NCI-H526 treated with DMSO at 0.1 percent for 48 hours (cell line): Measurements from ENCODE around the gene PRTFDC1.
"Not testable (repeated sequence)": the region's sequence is repeated elsewhere in the genome, so short reads cannot be mapped to it uniquely, and the experiment has no call there.

Experiments used
- DNase-seq: peaks from one replicate; lab custom pipeline; 2025; lab: John Stamatoyannopoulos, UW

Gene PRTFDC1, protein sequence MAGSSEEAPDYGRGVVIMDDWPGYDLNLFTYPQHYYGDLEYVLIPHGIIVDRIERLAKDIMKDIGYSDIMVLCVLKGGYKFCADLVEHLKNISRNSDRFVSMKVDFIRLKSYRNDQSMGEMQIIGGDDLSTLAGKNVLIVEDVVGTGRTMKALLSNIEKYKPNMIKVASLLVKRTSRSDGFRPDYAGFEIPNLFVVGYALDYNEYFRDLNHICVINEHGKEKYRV

DNA sequence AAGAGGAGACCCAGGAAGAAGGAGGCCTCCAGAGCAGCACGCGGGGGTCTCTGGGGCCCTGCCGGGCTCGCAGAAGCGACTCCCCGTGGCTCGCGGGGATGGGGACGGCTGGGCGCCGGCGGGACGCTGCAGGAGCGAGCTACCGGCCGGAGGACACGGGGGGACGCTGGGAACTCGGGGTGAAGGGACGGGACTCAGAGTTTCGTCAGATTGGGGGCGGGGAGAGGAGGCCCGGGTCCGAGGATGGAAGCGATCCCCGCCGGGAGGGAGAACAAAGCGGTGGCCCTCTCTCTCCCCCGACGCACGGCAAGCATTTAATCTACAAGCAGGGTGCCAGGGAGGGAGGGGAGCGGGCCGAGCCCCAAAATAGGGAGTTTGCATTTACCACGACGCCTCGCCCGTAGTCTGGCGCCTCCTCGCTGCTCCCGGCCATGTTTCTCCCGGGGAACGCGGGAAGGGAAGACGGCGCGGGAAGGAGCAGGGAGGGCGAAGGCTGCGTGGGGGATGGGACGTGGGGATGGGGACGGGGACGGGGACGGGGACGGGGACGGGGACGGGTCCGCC, at the start of gene PRTFDC1:
Gene PRTFDC1 (minus strand): TSS at position 464 of the 564 bp plus-strand sequence. CDS start 31 bp downstream, at position 433.
- no peak for DNase-seq

DNA sequence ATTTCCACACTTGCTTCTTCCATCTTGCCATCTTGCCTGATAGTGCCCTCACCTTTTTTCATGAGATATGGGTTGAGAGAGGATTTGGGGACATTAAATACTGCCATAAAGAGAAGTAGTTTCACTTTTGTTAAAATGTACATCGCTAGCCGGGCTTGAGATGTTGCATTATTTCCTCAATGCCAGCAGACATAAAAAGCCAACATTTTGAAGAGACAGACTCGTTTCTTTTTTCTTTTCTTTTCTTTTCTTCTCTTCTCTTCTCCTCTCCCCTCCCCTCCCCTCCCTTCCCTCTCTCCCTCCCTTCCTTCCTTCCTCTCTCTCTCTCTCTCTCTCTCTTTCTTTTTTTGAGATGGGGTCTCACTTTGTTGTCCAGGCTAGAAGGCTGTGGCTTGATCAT, 45.6 kb upstream of the PRTFDC1 start:
- DNase-seq: no peak

GRCh38 chr10:24995072-24995471, 42.7 kb upstream of the PRTFDC1 start:
- no peak for DNase-seq

GRCh38 chr10:24993237-24993958, 41.0 kb upstream of the PRTFDC1 start:
- DNase-seq: no peak

- no peak for DNase-seq
These were observed 40.2 kb upstream of the PRTFDC1 start for GRCh38 chr10:24992512-24993133.

DNA sequence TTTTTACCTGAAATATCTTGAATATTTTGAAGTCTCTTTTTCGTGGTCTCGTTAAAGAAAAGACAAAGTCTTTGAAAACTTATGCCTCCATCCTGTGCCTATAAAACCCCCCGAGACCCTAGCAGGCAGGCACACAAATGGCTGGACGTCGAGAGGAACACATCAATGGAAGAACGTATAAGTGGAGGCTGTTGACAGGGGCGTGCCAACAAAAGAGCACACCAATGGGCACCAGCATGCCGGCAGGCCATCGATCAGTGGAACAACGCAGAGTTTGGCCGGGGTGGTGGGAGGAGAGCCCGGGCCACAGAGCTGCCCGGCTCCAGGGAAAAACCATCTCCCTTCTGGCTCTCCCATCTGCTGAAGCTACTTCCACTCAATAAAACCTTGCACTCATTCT, 38.9 kb upstream of the PRTFDC1 start:
- no peak for DNase-seq

DNA sequence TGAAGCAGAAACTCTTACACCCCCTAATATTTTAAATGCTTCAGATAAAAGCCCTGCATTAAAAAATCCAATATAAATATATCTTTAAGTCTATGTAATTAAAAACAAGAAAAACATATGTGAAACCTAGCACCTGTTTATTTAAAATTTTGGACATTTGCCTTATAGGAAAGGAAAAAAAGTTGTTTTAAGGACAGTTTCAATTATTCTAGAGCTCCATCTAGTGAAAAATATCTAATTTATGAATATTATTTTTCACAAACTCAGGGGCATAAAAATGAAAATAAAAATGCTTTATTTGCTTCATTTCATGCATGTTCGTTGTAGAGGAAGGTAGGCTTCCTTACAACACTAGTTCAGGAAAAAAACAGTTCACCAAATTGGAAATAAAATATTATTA, 37.5 kb upstream of the PRTFDC1 start:
- DNase-seq: no peak

- no peak for DNase-seq
These were observed 36.6 kb upstream of the PRTFDC1 start for GRCh38 chr10:24988831-24989640.

GRCh38 chr10:24984906-24985305, 32.5 kb upstream of the PRTFDC1 start:
- DNase-seq: no peak

DNA sequence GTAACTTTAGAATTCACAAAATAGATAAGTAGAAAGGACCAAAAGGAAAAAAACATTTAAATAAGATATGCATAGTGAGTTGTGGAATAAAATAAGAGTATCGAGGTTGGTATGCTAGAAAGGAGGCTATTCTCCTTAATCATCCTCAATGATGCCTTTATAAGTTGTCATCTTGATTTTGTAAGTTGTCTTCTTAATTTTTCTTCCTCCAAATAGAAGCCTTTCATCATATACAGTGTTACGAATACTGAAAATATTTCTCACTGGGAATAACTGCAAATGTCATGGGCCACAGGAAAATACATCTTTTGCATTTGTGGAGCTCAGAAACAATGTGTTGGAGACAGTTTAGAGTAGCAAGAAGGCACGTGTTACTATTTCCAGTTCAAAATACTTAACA, 31.5 kb upstream of the PRTFDC1 start:
- DNase-seq: no peak

DNA sequence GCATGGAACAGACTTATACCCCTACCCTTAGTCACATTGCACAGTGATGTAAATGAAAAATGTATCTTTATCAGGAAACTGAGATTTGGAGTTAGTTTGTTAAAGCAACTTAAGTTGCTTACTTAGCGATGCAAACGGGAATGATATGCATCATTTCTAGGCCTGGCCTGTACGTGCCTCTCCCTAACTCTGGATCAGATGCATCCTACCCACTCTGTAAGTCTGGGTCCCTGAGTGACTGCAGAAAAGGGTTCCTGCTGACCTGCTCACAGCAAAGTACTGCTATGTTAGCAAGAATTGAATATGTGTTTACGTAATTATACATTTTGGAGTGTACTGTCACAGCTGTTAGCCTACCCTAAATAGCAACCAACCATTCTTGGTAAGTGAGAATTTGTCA, 30.7 kb upstream of the PRTFDC1 start:
- no peak for DNase-seq

GRCh38 chr10:24982319-24983112, 30.1 kb upstream of the PRTFDC1 start:
- no peak for DNase-seq

- DNase-seq: no peak
These were observed 28.8 kb upstream of the PRTFDC1 start for GRCh38 chr10:24981161-24981710.

DNA sequence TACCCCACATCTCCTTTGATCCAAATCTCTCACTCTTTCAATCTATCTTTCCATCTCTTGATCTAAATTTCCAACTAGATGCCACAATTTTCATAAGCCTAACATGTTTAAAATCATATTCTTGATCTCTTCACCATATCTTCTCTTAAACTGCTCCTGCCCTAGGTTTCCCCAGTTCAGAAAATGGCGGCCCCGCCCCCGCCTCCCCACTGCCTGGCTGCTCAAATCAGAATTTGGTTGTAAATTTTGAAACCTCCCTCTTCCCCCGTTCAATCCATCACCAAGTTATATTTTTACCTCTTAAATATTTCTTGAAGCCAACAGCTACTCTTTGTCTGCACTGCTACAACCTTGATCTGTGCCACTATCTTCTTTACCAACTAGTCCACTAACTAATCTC, 27.3 kb upstream of the PRTFDC1 start:
- DNase-seq: no peak

- no peak for DNase-seq
These were observed 22.6 kb upstream of the PRTFDC1 start for GRCh38 chr10:24974976-24975375.

- no peak for DNase-seq
These were observed 20.8 kb upstream of the PRTFDC1 start for GRCh38 chr10:24973163-24973562.

DNA sequence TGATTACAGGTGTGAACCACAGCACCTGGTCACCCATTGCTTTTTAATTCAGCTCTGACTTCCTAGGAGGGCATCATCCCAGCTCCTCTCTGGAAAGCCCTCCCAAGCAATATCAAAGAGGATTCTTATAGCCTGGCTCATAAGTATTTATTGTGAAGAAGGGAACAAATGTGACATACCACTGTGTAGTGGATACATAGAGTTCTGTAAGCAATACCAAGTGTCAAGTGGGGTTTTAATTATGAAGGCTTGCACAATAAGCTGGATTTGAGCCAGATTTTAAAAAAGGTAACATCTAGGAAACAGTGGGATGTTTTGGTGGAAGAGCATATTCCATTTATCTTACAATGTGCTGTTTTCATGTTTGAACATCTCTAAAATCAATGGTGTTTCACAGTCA, 19.0 kb upstream of the PRTFDC1 start:
- no peak for DNase-seq

DNA sequence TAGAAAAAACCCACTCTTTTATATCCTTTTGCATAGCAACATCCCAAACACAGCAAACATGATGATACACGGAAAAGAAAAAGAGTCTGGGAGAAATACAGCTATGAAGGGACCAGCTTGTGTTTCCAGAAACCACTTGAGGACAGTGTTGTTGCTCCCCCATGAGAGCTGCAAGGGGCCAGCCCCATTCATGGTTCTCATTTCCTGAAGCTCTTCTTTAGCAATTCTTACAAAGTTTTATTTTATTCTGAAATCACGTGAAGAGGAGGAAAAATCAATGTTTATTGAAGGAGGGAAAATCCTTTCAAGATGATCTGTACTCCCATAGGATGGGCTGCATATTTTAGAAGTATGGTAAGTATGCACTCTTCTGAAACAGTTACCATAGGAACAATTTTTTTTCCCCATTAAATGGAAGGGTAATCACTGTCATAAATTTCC, 17.5 kb upstream of the PRTFDC1 start:
- DNase-seq: no peak

DNA sequence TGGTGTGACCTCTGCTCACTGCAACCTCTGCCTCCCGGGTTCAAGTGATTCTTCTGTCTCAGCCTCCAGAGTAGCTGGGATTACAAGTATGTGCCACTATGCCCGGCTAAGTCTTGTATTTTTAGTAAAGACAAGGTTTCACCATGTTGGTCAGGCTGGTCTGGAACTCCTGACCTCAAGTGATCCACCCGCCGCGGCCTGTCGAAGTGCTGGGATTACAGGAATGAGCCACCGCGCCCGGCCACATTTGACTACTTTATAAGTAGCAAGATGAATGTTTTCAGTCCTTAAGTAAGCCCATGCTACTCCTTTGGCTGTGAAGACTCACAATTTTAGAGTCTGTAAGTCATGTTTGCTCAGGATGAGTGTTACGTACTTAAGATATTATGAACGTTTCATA, 16.5 kb upstream of the PRTFDC1 start:
- not testable (repeated sequence) for DNase-seq

DNA sequence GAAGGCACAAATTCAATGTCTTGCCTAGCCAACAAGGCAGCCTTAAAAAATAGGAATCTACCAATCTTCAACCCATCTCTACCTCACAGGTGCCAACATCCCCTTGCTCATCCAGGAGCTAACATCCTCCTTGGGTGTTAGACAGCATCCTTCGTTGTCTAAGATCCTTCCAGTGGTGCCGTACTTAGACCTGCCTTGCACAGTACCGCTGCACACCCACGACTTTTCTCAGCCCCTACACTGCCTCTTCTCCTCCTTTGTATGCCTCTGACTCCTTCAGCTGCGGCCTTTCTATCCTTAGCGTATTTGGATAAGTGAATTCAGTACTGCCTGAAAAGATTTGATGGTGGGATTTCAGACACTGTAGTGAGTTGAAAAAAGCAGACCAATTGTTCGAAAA, 15.9 kb upstream of the PRTFDC1 start:
- no peak for DNase-seq

- no peak for DNase-seq
These were observed 14.6 kb upstream of the PRTFDC1 start for GRCh38 chr10:24966962-24967481.
